IMR-90 (cell line): ENCODE data around the gene CACNA2D3. TPM values are rescaled to one million over a fixed set of nuclear protein-coding genes. Genes with fewer than 3 reads are reported as not detected.

Experiments used
- ATAC-seq: fragments of 200-7000 bp; cut with Tn5 transposase; 2 replicates; pipeline ENCODE4 v1.9.1; 2020; ENCODE audit warnings: low read depth, mild to moderate bottlenecking, moderate library complexity
- BruUV-seq: library from RNA; stranded (reverse); fragments of 400-500 nt; replicated peaks from 2 replicates; lab custom pipeline; 2021; lab: Mats Ljungman, UMichigan
- CTCF ChIA-PET: fragments of 300-600 bp; formaldehyde crosslinking; extraction: SDS; loops from one replicate; lab custom pipeline; 2021; ENCODE audit warnings: antibody characterized with exemption; lab: Yijun Ruan, JAX
- POLR2A ChIA-PET: fragments of 300-600 bp; sonication (Branson Sonifier 250); formaldehyde crosslinking; loops from one replicate; lab custom pipeline; 2022; ENCODE audit warnings: antibody characterized with exemption; ENCODE audit not compliant: unreplicated experiment; lab: Charles Lee
- DNase-seq: peaks from one replicate; pipeline ENCODE4 v3.0.0; 2013
- H2AFZ ChIP-seq: replicated peaks from 2 replicates; pipeline ENCODE3; 2013; ENCODE audit warnings: low read length, mild to moderate bottlenecking; ENCODE audit not compliant: poor library complexity
- H2AK5ac ChIP-seq: 2 replicates; pipeline ENCODE4 v1.6.1; 2013; ENCODE audit warnings: low read depth, low read length, inconsistent platforms
- H2AK9ac ChIP-seq: replicated peaks from 2 replicates; pipeline ENCODE3; 2013; ENCODE audit warnings: mild to moderate bottlenecking, low read depth, low read length, moderate library complexity; ENCODE audit not compliant: poor library complexity
- H2BK120ac ChIP-seq: 2 replicates; pipeline ENCODE4 v1.6.1; 2013; ENCODE audit warnings: low read depth, low read length, inconsistent platforms
- H2BK15ac ChIP-seq: 3 replicates; pipeline ENCODE4 v1.6.1; 2013; ENCODE audit warnings: low read depth, low read length, inconsistent platforms
- H2BK20ac ChIP-seq: 2 replicates; pipeline ENCODE4 v1.6.1; 2013; ENCODE audit warnings: low read depth, mild to moderate bottlenecking, inconsistent platforms, low read length, moderate library complexity
- H2BK5ac ChIP-seq: 2 replicates; pipeline ENCODE4 v1.6.1; 2013; ENCODE audit warnings: mild to moderate bottlenecking, low read depth, low read length, inconsistent platforms; ENCODE audit not compliant: poor library complexity, severe bottlenecking
- H3K14ac ChIP-seq: replicated peaks from 2 replicates; pipeline ENCODE4 v1.6.1; 2013; ENCODE audit warnings: low read depth, low read length, inconsistent platforms
- H3K18ac ChIP-seq: 2 replicates; pipeline ENCODE4 v1.6.1; 2013; ENCODE audit warnings: low read depth, low read length, control low read depth
- H3K23ac ChIP-seq: 2 replicates; pipeline ENCODE4 v1.6.1; 2013; ENCODE audit warnings: low read depth, low read length, inconsistent platforms
- H3K27ac ChIP-seq: 2 replicates; pipeline ENCODE4 v1.5.1; 2013; ENCODE audit warnings: mild to moderate bottlenecking, control low read depth, low read length; ENCODE audit not compliant: insufficient read depth
- H3K27me3 ChIP-seq: 2 replicates; pipeline ENCODE4 v1.6.1; 2013; ENCODE audit warnings: low read length; ENCODE audit not compliant: control insufficient read depth, insufficient read depth
- H3K36me3 ChIP-seq: 2 replicates; pipeline ENCODE4 v1.6.1; 2013; ENCODE audit warnings: low read length, mixed read lengths; ENCODE audit not compliant: control insufficient read depth, insufficient read depth
- H3K4ac ChIP-seq: 2 replicates; pipeline ENCODE4 v1.6.1; 2013; ENCODE audit warnings: low read depth, low read length, inconsistent platforms
- H3K4me1 ChIP-seq: 2 replicates; pipeline ENCODE4 v1.6.1; 2013; ENCODE audit warnings: low read length, mixed read lengths; ENCODE audit not compliant: control insufficient read depth, insufficient read depth
- H3K4me2 ChIP-seq: 2 replicates; pipeline ENCODE4 v1.6.1; 2013; ENCODE audit warnings: low read depth, mild to moderate bottlenecking, control low read depth, low read length, moderate library complexity
- H3K4me3 ChIP-seq: 2 replicates; pipeline ENCODE4 v1.5.1; 2013; ENCODE audit warnings: low read depth, mild to moderate bottlenecking, control low read depth, low read length, moderate library complexity; ENCODE audit not compliant: insufficient read depth
- H3K56ac ChIP-seq: 2 replicates; pipeline ENCODE4 v1.6.1; 2013; ENCODE audit warnings: low read length, inconsistent platforms; ENCODE audit not compliant: insufficient read depth; ENCODE audit errors: extremely low read depth
- H3K79me1 ChIP-seq, 2 experiments: 2 replicates each; pipeline ENCODE4 v1.6.1; 2013; ENCODE audit warnings: low read length in 2 of 2, inconsistent platforms in 1 of 2, low read depth in 1 of 2
- H3K9ac ChIP-seq: 2 replicates; pipeline ENCODE4 v1.6.1; 2013; ENCODE audit warnings: low read depth, low read length, control low read depth
- H3K9me1 ChIP-seq: 2 replicates; pipeline ENCODE4 v1.6.1; 2013; ENCODE audit warnings: low read length, inconsistent platforms; ENCODE audit not compliant: insufficient read depth
- H3K9me3 ChIP-seq: 2 replicates; pipeline ENCODE4 v1.6.1; 2013; ENCODE audit warnings: low read length; ENCODE audit not compliant: control insufficient read depth, insufficient read depth
- H4K20me1 ChIP-seq: 2 replicates; pipeline ENCODE4 v1.6.1; 2013; ENCODE audit warnings: low read length, inconsistent platforms; ENCODE audit not compliant: insufficient read depth
- H4K5ac ChIP-seq: 2 replicates; pipeline ENCODE4 v1.6.1; 2013; ENCODE audit warnings: mild to moderate bottlenecking, low read depth, low read length, control low read depth
- H4K8ac ChIP-seq, 2 experiments: 2 replicates each; pipeline ENCODE4 v1.6.1; 2013; ENCODE audit warnings: low read depth in 2 of 2, low read length in 2 of 2, control low read depth in 1 of 2, inconsistent platforms in 1 of 2
- H4K91ac ChIP-seq: 2 replicates; pipeline ENCODE4 v1.6.1; 2013; ENCODE audit warnings: low read depth, low read length, inconsistent platforms; ENCODE audit not compliant: insufficient read depth
- BHLHE40 ChIP-seq: fragments of 150-350 bp; IDR thresholded peaks from 2 replicates; pipeline ENCODE4 v1.6.1; 2016; ENCODE audit warnings: mild to moderate bottlenecking, low read depth, low read length
- CHD1 ChIP-seq: IDR thresholded peaks from 2 replicates; pipeline ENCODE4 v1.6.1; 2012; ENCODE audit warnings: low read depth, low read length, improper control_type of control experiment
- CTCF ChIP-seq: conservative IDR thresholded peaks from 2 replicates; pipeline ENCODE4 v1.5.1; 2012; ENCODE audit warnings: mild to moderate bottlenecking, low read depth, low read length, improper control_type of control experiment
- ELK1 ChIP-seq: fragments of 150-350 bp; IDR thresholded peaks from 2 replicates; pipeline ENCODE4 v1.6.1; 2016; ENCODE audit warnings: low read depth, mild to moderate bottlenecking, low read length, moderate library complexity, borderline replicate concordance
- FOS ChIP-seq: fragments of 150-350 bp; IDR thresholded peaks from 2 replicates; pipeline ENCODE4 v1.6.1; 2016; ENCODE audit warnings: low read depth, low read length
- MAFK ChIP-seq: IDR thresholded peaks from 2 replicates; pipeline ENCODE4 v1.6.1; 2012; ENCODE audit warnings: low read depth, low read length, improper control_type of control experiment
- MAZ ChIP-seq: IDR thresholded peaks from 2 replicates; pipeline ENCODE4 v1.6.1; 2012; ENCODE audit warnings: low read depth, mild to moderate bottlenecking, low read length, improper control_type of control experiment, moderate library complexity, borderline replicate concordance
- MXI1 ChIP-seq: IDR thresholded peaks from 2 replicates; pipeline ENCODE4 v1.6.1; 2012; ENCODE audit warnings: low read depth, mild to moderate bottlenecking, low read length, moderate library complexity, borderline replicate concordance
- NFE2L2 ChIP-seq: fragments of 150-350 bp; IDR thresholded peaks from 2 replicates; pipeline ENCODE4 v1.6.1; 2016; ENCODE audit warnings: low read depth, mild to moderate bottlenecking, low read length
- POLR2A ChIP-seq: IDR thresholded peaks from 2 replicates; pipeline ENCODE4 v1.6.1; 2012; ENCODE audit warnings: mild to moderate bottlenecking, low read depth, low read length
- RAD21 ChIP-seq: IDR thresholded peaks from 2 replicates; pipeline ENCODE4 v1.6.1; 2012; ENCODE audit warnings: low read length, improper control_type of control experiment
- RCOR1 ChIP-seq: IDR thresholded peaks from 2 replicates; pipeline ENCODE4 v1.6.1; 2012; ENCODE audit warnings: mild to moderate bottlenecking, low read length, improper control_type of control experiment; ENCODE audit not compliant: insufficient replicate concordance
- RFX5 ChIP-seq: IDR thresholded peaks from 2 replicates; pipeline ENCODE4 v1.8.0; 2012; ENCODE audit warnings: low read depth, mild to moderate bottlenecking, low read length, moderate library complexity
- WGBS, 2 experiments: methylation state at CpG; one replicate each; pipeline versions ENCODE4 v1.1.5 to v1.1.7; 2013; ENCODE audit warnings: missing lambda C conversion rate in 2 of 2; ENCODE audit not compliant: insufficient read length in 1 of 2; ENCODE audit errors: extremely low coverage in 2 of 2; 5-methylcytosine and 5-hydroxymethylcytosine counted together
- dilution Hi-C: fragments of 300-500 bp; cut with HindIII; formaldehyde crosslinking; loops from one replicate; pipeline ENCODE4 v1.14.3; 2018; ENCODE audit warnings: low sequenced_read_pairs; ENCODE audit not compliant: unreplicated experiment
- in situ Hi-C: fragments of 300-500 bp; cut with MboI; formaldehyde crosslinking; loops from 3 replicates; pipeline ENCODE4 v1.14.3; 2019; ENCODE audit warnings: low sequenced_read_pairs, inconsistent platforms, mixed read lengths
- intact Hi-C: fragments of 100-400 bp; cut with micrococcal nuclease; formaldehyde crosslinking; loops from 2 replicates; pipeline ENCODE4 v1.10.0; 2022
- polyA plus RNA-seq, 3 experiments: library from polyadenylated mRNA; depleted of rRNA; stranded (reverse); fragments of >200 nt; gene quantifications; 2 replicates each; pipeline ENCODE4 v1.2.3, GENCODE V29; 2012; ENCODE audit warnings: low replicate concordance in 1 of 3
- total RNA-seq: library from RNA; depleted of rRNA; stranded (reverse); fragments of >200 nt; gene quantifications from 2 replicates; pipeline ENCODE4 v1.2.3, GENCODE V29; 2012
- TF ChIP-seq, protein P1 (sequence below): fragments of 150-350 bp; IDR thresholded peaks from 2 replicates; pipeline ENCODE4 v1.6.1; 2017; ENCODE audit warnings: mild to moderate bottlenecking, antibody characterized with exemption, low read length, low read depth

The CACNA2D3 gene
- total and polyA plus RNA-seq, 2 of the 4 experiments (the other 2 are of a cell fraction): 0.36 to 0.41 TPM

DNA sequence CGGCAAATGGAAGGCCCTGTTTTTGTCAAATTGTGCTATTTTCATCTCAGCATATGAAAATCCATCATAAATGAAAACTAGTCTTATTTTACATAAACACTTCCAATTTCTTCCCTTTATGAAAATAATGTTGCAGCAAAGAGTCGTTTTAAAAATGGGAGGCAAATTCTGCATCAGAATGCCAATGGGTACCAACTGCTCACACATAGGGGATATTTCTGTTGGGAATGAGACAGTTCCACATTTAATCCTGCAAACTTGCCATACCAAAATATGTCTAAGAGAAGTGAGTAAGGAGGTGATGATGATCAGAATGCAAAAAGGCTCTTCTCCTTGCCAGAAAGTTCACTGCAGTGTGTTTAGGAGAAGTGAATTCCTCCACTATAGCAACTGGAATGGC, 391.7 kb downstream of the CACNA2D3 start:
- Histone ChIP-seq H3K4me2 (no peak overlapping the region), H2AK5ac (no peak overlapping the region), H3K18ac (no peak overlapping the region), H3K14ac (no peak overlapping the region), H4K8ac (no peak overlapping the region), H3K4ac (no peak overlapping the region), H2BK15ac (no peak overlapping the region), H3K4me1 (no peaks in the 10 kb centered on the region), H4K5ac (no peak overlapping the region), H3K9me1 (no peaks in the 10 kb centered on the region), H2BK120ac (no peak overlapping the region), H3K79me1 (no peaks in the 10 kb centered on the region), H3K9ac (no peak overlapping the region), H4K91ac (no peak overlapping the region), H3K27me3 (no peaks in the 10 kb centered on the region), H3K56ac (no peak overlapping the region), H3K27ac (no peak overlapping the region), H3K9me3 (peaks cover 10% of the 10 kb centered on the region), H2BK20ac (no peak overlapping the region), H3K36me3 (no peaks in the 10 kb centered on the region), H2AFZ (no peak overlapping the region), H3K4me3 (no peak overlapping the region), H3K23ac (no peak overlapping the region), H2AK9ac (no peak overlapping the region), H4K20me1 (no peaks in the 10 kb centered on the region), H2BK5ac (no peak overlapping the region)
- dilution Hi-C loops (no loop called here), in situ Hi-C loops (no loop called here), intact Hi-C loops (no loop called here)
- CTCF ChIA-PET: no interaction called here
- BruUV-seq: no TSS peak
- ATAC-seq: no peak
- WGBS, 2 experiments: no CpG with 5 or more reads among the region's 2 CpGs
- no peak for DNase-seq
- TF ChIP-seq CTCF (no peak), ELK1 (no peak), MXI1 (no peak), RFX5 (no peak), CHD1 (no peak), MAFK (no peak), POLR2A (no peak), BHLHE40 (no peak), RCOR1 (no peak), RAD21 (no peak), MAZ (no peak), FOS (no peak), NFE2L2 (no peak)
- TF ChIP-seq, protein P1, sequence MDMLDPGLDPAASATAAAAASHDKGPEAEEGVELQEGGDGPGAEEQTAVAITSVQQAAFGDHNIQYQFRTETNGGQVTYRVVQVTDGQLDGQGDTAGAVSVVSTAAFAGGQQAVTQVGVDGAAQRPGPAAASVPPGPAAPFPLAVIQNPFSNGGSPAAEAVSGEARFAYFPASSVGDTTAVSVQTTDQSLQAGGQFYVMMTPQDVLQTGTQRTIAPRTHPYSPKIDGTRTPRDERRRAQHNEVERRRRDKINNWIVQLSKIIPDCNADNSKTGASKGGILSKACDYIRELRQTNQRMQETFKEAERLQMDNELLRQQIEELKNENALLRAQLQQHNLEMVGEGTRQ: no peak
- POLR2A ChIA-PET: no interaction called here
